ENCODE measurements around the gene BRINP1. TPM values are rescaled to one million over a fixed set of nuclear protein-coding genes. Genes with fewer than 3 reads are reported as not detected.

The BRINP1 gene
- total RNA-seq, 1 donor from 2014 or later: 14.0 TPM

- Mint-ChIP-seq H3K4me1 (ENCODE audit: low read depth, unreplicated experiment) (no peaks in the 10 kb centered on the region), H3K36me3 (ENCODE audit: unreplicated experiment) (no peaks in the 10 kb centered on the region), H3K4me3 (ENCODE audit: unreplicated experiment) (no peak overlapping the region), H3K27ac (ENCODE audit: unreplicated experiment) (no peak overlapping the region), H3K9me3 (ENCODE audit: unreplicated experiment) (no peaks in the 10 kb centered on the region), H3K27me3 (ENCODE audit: unreplicated experiment) (peaks cover 2% of the 10 kb centered on the region)
- no peak for TF ChIP-seq CTCF (IDR thresholded peaks at IDR 0.05; ENCODE audit: partially characterized antibody, unreplicated experiment)
- DNase-seq: no peak
Observed at GRCh38 chr9:119157196-119157595, 212.0 kb downstream of the BRINP1 start.

- no peak for DNase-seq
- H3K36me3 Mint-ChIP-seq (ENCODE audit: unreplicated experiment): no peaks in the 10 kb centered on the region
- H3K4me1 Mint-ChIP-seq (ENCODE audit: low read depth, unreplicated experiment): no peaks in the 10 kb centered on the region
- no peak for TF ChIP-seq CTCF (IDR thresholded peaks at IDR 0.05; ENCODE audit: partially characterized antibody, unreplicated experiment)
- no peaks in the 10 kb centered on the region for H3K9me3 Mint-ChIP-seq (ENCODE audit: unreplicated experiment)
- no peak overlapping the region for H3K27ac Mint-ChIP-seq (ENCODE audit: unreplicated experiment)
- H3K4me3 Mint-ChIP-seq (ENCODE audit: unreplicated experiment): no peak overlapping the region
- H3K27me3 Mint-ChIP-seq (ENCODE audit: unreplicated experiment): peaks cover 2% of the 10 kb centered on the region
Observed at GRCh38 chr9:119156354-119156753, 212.9 kb downstream of the BRINP1 start.

- Mint-ChIP-seq H3K27me3 (ENCODE audit: unreplicated experiment) (peaks cover 2% of the 10 kb centered on the region), H3K4me3 (ENCODE audit: unreplicated experiment) (no peak overlapping the region), H3K27ac (ENCODE audit: unreplicated experiment) (no peak overlapping the region), H3K36me3 (ENCODE audit: unreplicated experiment) (no peaks in the 10 kb centered on the region), H3K4me1 (ENCODE audit: low read depth, unreplicated experiment) (no peaks in the 10 kb centered on the region), H3K9me3 (ENCODE audit: unreplicated experiment) (no peaks in the 10 kb centered on the region)
- TF ChIP-seq CTCF (IDR thresholded peaks at IDR 0.05; ENCODE audit: partially characterized antibody, unreplicated experiment): no peak
- no peak for DNase-seq
Observed at GRCh38 chr9:119154527-119154926, 214.7 kb downstream of the BRINP1 start.

GRCh38 chr9:119153402-119153801, 215.8 kb downstream of the BRINP1 start:
- Mint-ChIP-seq H3K9me3 (ENCODE audit: unreplicated experiment) (no peaks in the 10 kb centered on the region), H3K36me3 (ENCODE audit: unreplicated experiment) (no peaks in the 10 kb centered on the region), H3K27me3 (ENCODE audit: unreplicated experiment) (peaks cover 2% of the 10 kb centered on the region), H3K4me1 (ENCODE audit: low read depth, unreplicated experiment) (no peaks in the 10 kb centered on the region), H3K27ac (ENCODE audit: unreplicated experiment) (no peak overlapping the region), H3K4me3 (ENCODE audit: unreplicated experiment) (no peak overlapping the region)
- TF ChIP-seq CTCF (IDR thresholded peaks at IDR 0.05; ENCODE audit: partially characterized antibody, unreplicated experiment): no peak
- no peak for DNase-seq

- no peaks in the 10 kb centered on the region for H3K36me3 Mint-ChIP-seq (ENCODE audit: unreplicated experiment)
- no peak for TF ChIP-seq CTCF (IDR thresholded peaks at IDR 0.05; ENCODE audit: partially characterized antibody, unreplicated experiment)
- no peaks in the 10 kb centered on the region for H3K4me1 Mint-ChIP-seq (ENCODE audit: low read depth, unreplicated experiment)
- H3K27me3 Mint-ChIP-seq (ENCODE audit: unreplicated experiment): no peaks in the 10 kb centered on the region
- DNase-seq: no peak
- H3K27ac Mint-ChIP-seq (ENCODE audit: unreplicated experiment): no peak overlapping the region
- H3K4me3 Mint-ChIP-seq (ENCODE audit: unreplicated experiment): no peak overlapping the region
- no peaks in the 10 kb centered on the region for H3K9me3 Mint-ChIP-seq (ENCODE audit: unreplicated experiment)
Observed at GRCh38 chr9:119148855-119149254, 220.4 kb downstream of the BRINP1 start.
